GM12874 (cell line): ENCODE results near the gene DENND4B.

Experiments used
- TF ChIP-seq, protein P1 (sequence below): IDR thresholded peaks from 2 replicates; pipeline ENCODE4 v1.5.1; 2011; ENCODE audit warnings: low read depth, mild to moderate bottlenecking, control low read depth, low read length, moderate library complexity; ENCODE audit not compliant: insufficient read depth

Gene DENND4B

DNA sequence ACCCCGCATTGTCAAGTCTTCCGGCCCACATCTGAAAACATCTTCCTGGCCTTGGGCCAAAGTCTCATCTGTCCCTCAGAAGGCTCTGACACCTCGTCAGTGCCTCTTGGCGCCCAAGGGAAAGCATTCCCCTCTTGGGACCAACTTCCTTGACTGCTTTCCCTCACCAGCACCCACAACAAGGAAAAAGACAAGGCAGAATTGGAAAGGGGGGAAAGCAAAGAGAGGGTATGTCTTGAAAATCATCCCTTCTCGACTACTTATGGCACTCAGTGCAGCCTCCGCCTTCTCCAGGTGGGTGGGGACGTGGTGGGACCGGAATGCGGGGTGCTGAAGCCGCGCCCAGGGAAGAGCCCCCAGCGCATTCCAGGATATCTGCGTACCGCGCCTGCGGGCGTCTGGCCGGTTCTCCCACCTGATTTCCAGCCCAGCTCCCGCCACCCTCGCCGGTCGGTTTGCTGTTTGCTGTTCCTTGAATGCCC lies 17.4 kb upstream of the DENND4B start:
- TF ChIP-seq, protein P1, sequence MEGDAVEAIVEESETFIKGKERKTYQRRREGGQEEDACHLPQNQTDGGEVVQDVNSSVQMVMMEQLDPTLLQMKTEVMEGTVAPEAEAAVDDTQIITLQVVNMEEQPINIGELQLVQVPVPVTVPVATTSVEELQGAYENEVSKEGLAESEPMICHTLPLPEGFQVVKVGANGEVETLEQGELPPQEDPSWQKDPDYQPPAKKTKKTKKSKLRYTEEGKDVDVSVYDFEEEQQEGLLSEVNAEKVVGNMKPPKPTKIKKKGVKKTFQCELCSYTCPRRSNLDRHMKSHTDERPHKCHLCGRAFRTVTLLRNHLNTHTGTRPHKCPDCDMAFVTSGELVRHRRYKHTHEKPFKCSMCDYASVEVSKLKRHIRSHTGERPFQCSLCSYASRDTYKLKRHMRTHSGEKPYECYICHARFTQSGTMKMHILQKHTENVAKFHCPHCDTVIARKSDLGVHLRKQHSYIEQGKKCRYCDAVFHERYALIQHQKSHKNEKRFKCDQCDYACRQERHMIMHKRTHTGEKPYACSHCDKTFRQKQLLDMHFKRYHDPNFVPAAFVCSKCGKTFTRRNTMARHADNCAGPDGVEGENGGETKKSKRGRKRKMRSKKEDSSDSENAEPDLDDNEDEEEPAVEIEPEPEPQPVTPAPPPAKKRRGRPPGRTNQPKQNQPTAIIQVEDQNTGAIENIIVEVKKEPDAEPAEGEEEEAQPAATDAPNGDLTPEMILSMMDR, result no peak

DNA sequence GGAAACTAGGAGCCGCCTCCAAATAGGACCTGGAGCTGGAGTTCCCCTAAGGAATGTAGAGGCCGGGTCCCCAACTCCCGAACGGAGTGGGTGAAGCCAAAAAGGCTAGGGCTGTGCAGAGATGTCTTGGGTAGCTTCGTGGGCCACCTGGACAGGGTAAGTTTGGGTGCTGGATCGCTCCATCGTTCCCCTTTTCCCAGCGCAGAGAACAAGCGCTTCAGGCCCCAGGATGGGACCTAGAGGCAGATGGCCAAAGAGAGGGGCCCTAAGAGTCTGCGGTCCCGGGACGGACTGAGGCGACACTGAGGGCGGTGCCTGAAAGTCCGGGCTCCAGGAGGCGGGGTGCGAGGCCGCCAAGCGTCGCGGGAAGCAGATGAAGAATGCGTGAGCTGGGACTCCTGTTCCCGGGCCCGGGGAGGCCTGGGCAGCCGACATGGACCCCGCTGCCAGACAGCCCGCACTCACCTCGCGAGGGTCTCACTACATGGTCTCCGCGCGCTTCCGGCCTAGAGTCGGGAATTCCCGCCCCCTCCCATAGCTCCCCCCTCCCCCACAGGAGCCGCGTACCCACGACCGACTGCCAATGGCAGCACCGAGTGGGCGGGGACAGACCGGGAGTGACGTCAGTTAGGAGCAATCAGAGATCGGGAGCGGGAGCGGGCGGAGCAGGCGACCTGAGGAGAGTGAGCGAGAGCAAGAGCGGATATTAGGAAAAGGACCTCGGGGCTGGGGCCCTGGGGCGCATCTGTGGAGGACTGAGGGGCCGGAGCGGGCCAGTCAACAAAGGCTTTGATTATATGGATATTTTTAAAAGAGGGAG lies 16.7 kb upstream of the DENND4B start, which contains the start of gene SLC39A1:
Gene SLC39A1, minus strand, starts transcription at position 508 of the 820 bp plus-strand sequence. CDS start 822 bp downstream, outside the sequence.
- TF ChIP-seq, protein P1, result no peak

DNA sequence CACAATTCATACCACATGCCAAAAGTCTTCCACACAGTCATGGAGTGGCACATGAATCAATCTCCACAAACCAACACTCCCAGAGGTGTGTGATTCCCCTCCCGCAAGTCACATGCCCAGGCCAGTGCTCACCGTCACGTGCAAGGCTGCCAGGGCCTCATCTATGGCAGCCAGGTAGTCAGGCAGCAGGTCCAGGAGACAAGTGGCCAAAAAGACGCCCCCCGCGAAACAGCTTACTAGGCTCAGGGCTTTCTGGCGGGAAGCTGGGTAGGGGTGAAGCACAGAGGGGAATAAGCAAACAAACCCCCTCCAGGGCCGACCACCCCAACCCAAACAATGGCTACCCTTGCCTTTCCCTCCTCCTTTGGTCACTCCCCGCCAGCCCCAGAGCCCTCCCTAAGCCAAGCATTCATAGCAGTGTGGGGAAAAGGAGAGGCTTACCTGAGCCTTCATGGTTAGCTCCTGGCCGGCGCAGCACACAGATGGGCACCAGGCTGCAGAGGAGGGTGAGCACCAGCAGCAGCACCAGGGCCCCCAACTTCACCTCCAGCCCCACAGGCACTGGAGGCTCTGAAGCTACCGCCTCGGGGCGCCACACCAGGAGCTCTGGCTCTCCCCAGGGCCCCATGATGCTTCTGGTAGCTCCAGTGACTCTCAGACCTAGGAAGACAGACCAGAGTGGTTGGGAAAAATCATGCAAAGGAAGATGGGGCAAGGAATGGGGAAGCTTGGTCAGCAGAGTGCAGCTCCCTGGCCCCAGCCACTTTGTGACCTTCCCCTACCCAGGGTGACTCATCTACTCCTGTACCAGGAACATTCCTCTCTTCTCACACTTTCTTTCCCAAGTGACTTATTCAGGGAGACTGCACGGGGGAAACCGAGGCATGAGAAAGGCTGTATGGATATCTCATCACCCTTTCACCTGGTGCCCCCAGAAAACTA lies 15.8 kb upstream of the DENND4B start:
- TF ChIP-seq, protein P1, result no peak

DNA sequence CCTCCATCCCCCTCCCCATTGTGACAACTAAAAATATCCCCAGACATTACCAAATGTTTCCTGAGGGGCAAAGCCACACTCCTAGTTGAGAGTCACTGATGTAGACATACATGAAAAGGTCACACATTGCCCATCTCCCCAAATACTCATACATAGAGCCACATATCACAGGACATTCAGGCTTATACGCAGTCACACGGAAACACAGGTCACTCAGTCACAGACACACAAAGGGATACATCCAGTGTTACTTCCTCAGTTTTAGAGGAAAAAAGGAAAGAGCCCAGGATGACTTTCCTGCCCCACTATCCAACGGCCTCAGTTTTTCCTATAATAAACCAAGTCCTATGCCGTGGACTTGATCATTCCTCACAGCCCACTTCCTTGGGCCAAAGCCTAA lies 14.9 kb upstream of the DENND4B start:
- TF ChIP-seq, protein P1, result no peak

DNA sequence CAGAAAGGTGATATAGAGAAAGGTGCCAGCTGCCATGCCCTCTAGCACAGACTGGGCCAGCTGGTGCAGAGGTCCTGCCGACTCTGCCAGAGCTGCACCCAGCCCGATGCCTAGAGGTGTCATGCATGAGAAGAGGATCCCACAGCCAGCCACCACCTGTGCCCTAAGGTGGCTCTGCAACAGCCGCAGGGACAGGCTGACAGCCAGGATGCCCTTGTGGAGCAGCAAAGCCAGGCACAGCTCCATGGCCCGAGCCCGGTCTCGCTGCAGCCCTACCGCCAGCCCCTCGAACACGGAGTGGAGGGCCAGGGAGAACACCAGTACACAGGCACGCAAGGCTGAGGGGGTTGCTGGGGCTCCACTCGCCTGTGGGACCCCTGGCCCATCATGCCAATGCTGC lies 13.7 kb upstream of the DENND4B start:
- TF ChIP-seq, protein P1, result no peak

DNA sequence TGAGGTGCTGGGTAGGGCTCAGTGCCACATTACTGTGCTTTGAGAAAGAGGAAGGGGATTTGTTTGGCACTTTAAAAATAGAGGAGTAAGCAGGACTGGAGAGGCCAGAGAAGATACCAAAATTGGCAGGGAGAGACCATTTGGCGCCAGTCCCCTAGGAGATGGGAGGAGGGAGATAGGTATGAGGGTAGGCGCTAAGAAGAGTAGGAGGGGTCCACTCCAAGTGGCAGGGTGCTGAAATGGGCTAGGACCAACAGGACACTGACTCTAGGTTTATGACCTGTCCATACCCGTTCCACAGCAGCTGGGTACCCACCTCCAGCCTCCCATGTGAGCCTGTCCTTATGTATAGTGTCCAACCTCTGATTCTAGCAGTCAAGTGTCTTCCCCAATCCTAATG lies 12.9 kb upstream of the DENND4B start:
- TF ChIP-seq, protein P1, result no peak

DNA sequence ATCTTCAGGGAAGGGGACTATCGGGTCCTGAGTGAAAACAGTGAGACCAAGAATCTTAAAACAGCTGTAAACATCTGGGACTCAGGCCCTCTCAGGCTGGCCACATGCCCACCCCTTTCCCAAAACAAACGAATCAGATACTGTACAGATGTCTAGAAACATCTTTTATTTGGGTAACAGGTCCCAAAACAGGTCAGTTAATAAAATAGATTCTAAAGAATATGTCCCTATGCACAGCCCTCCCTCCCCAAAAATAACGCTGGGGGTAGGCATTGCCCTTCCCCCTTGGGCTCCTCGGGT lies 12.4 kb upstream of the DENND4B start:
- TF ChIP-seq, protein P1, result no peak
